ENCODE data around the gene RRP1B.
"Not testable (repeated sequence)": the region's sequence is repeated elsewhere in the genome, so short reads cannot be mapped to it uniquely, and the experiment has no call there.

The RRP1B gene

GRCh38 chr21:43659136-43660000 lies at the start of gene RRP1B, which contains the start of gene HSF2BP:
TSS of gene RRP1B (plus strand) at chr21:43659560. CDS start at chr21:43659665, 105 bp downstream.
TSS of gene HSF2BP (minus strand) at chr21:43659488. CDS start at chr21:43658096, 1,392 bp downstream.
- peak; percentile 43 to 69 for DNase-seq (ENCODE audit: extremely low read depth in 1 of 2, low read depth in 1 of 2)

- DNase-seq (ENCODE audit: extremely low read depth in 1 of 2, low read depth in 1 of 2) = no peak
These were observed 47.6 kb upstream of the RRP1B start for GRCh38 chr21:43611598-43612369.

- no peak for DNase-seq (ENCODE audit: extremely low read depth in 1 of 2, low read depth in 1 of 2)
These were observed 45.4 kb upstream of the RRP1B start for GRCh38 chr21:43613755-43614638.

- DNase-seq (ENCODE audit: extremely low read depth in 1 of 2, low read depth in 1 of 2) = no peak
These were observed 44.5 kb upstream of the RRP1B start for GRCh38 chr21:43614839-43615238.

GRCh38 chr21:43616861-43617260 lies 42.5 kb upstream of the RRP1B start:
- DNase-seq (ENCODE audit: extremely low read depth in 1 of 2, low read depth in 1 of 2) = not testable (repeated sequence)

- DNase-seq (ENCODE audit: extremely low read depth in 1 of 2, low read depth in 1 of 2) = no peak
These were observed 40.4 kb upstream of the RRP1B start for GRCh38 chr21:43618940-43619339.

- DNase-seq (ENCODE audit: extremely low read depth in 1 of 2, low read depth in 1 of 2) = no peak
These were observed 40.0 kb upstream of the RRP1B start for GRCh38 chr21:43619344-43619743.

GRCh38 chr21:43619856-43620255 lies 39.5 kb upstream of the RRP1B start:
- no peak for DNase-seq (ENCODE audit: extremely low read depth in 1 of 2, low read depth in 1 of 2)

GRCh38 chr21:43622796-43623195 lies 36.6 kb upstream of the RRP1B start:
- no peak for DNase-seq (ENCODE audit: extremely low read depth in 1 of 2, low read depth in 1 of 2)

GRCh38 chr21:43623588-43623987 lies 35.8 kb upstream of the RRP1B start:
- no peak for DNase-seq (ENCODE audit: extremely low read depth in 1 of 2, low read depth in 1 of 2)

GRCh38 chr21:43624339-43624738 lies 35.0 kb upstream of the RRP1B start:
- DNase-seq (ENCODE audit: extremely low read depth in 1 of 2, low read depth in 1 of 2) = no peak

- DNase-seq (ENCODE audit: extremely low read depth in 1 of 2, low read depth in 1 of 2) = no peak
These were observed 33.0 kb upstream of the RRP1B start for GRCh38 chr21:43626390-43626789.

- no peak for DNase-seq (ENCODE audit: extremely low read depth in 1 of 2, low read depth in 1 of 2)
These were observed 31.8 kb upstream of the RRP1B start for GRCh38 chr21:43627527-43627926.

- DNase-seq (ENCODE audit: extremely low read depth in 1 of 2, low read depth in 1 of 2) = no peak
These were observed 27.8 kb upstream of the RRP1B start for GRCh38 chr21:43631411-43632107.

GRCh38 chr21:43632373-43632905 lies 26.9 kb upstream of the RRP1B start:
- DNase-seq (ENCODE audit: extremely low read depth in 1 of 2, low read depth in 1 of 2) = no peak

GRCh38 chr21:43634618-43635017 lies 24.7 kb upstream of the RRP1B start:
- DNase-seq (ENCODE audit: extremely low read depth in 1 of 2, low read depth in 1 of 2) = no peak

GRCh38 chr21:43635436-43635835 lies 23.9 kb upstream of the RRP1B start:
- no peak for DNase-seq (ENCODE audit: extremely low read depth in 1 of 2, low read depth in 1 of 2)

- no peak for DNase-seq (ENCODE audit: extremely low read depth in 1 of 2, low read depth in 1 of 2)
These were observed 21.7 kb upstream of the RRP1B start for GRCh38 chr21:43637530-43638158.
